CD4-positive, alpha-beta T cell (primary cell): ENCODE measurements around the gene RAP1A. TPM values are rescaled to one million over a fixed set of nuclear protein-coding genes. Genes with fewer than 3 reads are reported as not detected.

Source experiments
- ATAC-seq: fragments of 200-7000 bp; cut with Tn5 transposase; one replicate; pipeline ENCODE4 v1.10.0; 2022; ENCODE audit warnings: mild to moderate bottlenecking; ENCODE audit not compliant: poor library complexity
- CTCF ChIA-PET: fragments of 350-600 bp; sonication (Branson Sonifier 250); formaldehyde crosslinking; loops from one replicate; lab custom pipeline; 2021; ENCODE audit warnings: antibody characterized with exemption, inconsistent platforms; lab: Charles Lee
- POLR2A ChIA-PET: fragments of 350-600 bp; sonication (Branson Sonifier 250); formaldehyde crosslinking; loops from one replicate; lab custom pipeline; 2021; ENCODE audit warnings: antibody characterized with exemption, inconsistent platforms; lab: Charles Lee
- DNase-seq, 14 experiments: peaks; one replicate each; pipeline ENCODE4 v3.0.0-alpha.2; 2013 to 2020; ENCODE audit warnings: mixed read lengths in 2 of 14
- H3K27ac ChIP-seq, 2 donors: one replicate each; pipeline versions ENCODE4 v1.5.1 to v1.7.0; 2013; ENCODE audit warnings: low read length in 2 of 2, low read depth in 1 of 2, mild to moderate bottlenecking in 1 of 2
- H3K27me3 ChIP-seq, 2 experiments: 1 replicate in 1 of 2; 2 replicates in 1 of 2; pipeline versions ENCODE4 v1.6.1 to v1.7.0; 2013; ENCODE audit warnings: low read length in 2 of 2, control low read depth in 1 of 2, mild to moderate bottlenecking in 1 of 2, moderate library complexity in 1 of 2; ENCODE audit not compliant: insufficient read depth in 2 of 2, control insufficient read depth in 1 of 2
- H3K36me3 ChIP-seq: one replicate; pipeline ENCODE4 v1.6.1; 2013; ENCODE audit warnings: low read length, control low read depth; ENCODE audit not compliant: insufficient read depth
- H3K4me1 ChIP-seq: one replicate; pipeline ENCODE4 v1.6.1; 2013; ENCODE audit warnings: low read length, control low read depth; ENCODE audit not compliant: insufficient read depth
- H3K4me3 ChIP-seq: one replicate; pipeline ENCODE4 v1.5.1; 2013; ENCODE audit warnings: mild to moderate bottlenecking, low read length, moderate library complexity
- H3K9me3 ChIP-seq, 2 experiments: 1 replicate in 1 of 2; 2 replicates in 1 of 2; pipeline versions ENCODE4 v1.6.1 to v1.7.0; 2013; ENCODE audit warnings: low read length in 2 of 2, mild to moderate bottlenecking in 2 of 2, control low read depth in 1 of 2, moderate library complexity in 1 of 2; ENCODE audit not compliant: control insufficient read depth in 1 of 2, insufficient read depth in 1 of 2
- H3K27ac Mint-ChIP-seq: one replicate; pipeline ENCODE4 v1.8.0; 2020; ENCODE audit warnings: mixed read lengths
- H3K27me3 Mint-ChIP-seq: one replicate; pipeline ENCODE4 v1.8.0; 2021; ENCODE audit warnings: mixed read lengths
- H3K36me3 Mint-ChIP-seq: one replicate; pipeline ENCODE4 v1.8.0; 2021; ENCODE audit warnings: low read depth, mixed read lengths
- H3K4me1 Mint-ChIP-seq: one replicate; pipeline ENCODE4 v1.8.0; 2021; ENCODE audit warnings: low read depth, mixed read lengths
- H3K4me3 Mint-ChIP-seq: one replicate; pipeline ENCODE4 v1.8.0; 2020; ENCODE audit warnings: mild to moderate bottlenecking, mixed read lengths
- H3K9me3 Mint-ChIP-seq: one replicate; pipeline ENCODE4 v1.8.0; 2020; ENCODE audit warnings: mixed read lengths
- intact Hi-C, 2 experiments: fragments of 100-400 bp; cut with DNase I in 1 of 2; cut with micrococcal nuclease in 1 of 2; formaldehyde crosslinking; loops; one replicate each; pipeline versions ENCODE4 v1.15.1 to v1.9.0; 2023 to 2025; cut with DNase I, micrococcal nuclease
- total RNA-seq, 174 experiments: library from RNA in 2 of 174; stranded (reverse) in 2 of 174; gene quantifications; one replicate each; pipeline ENCODE4 v1.2.3 and lab custom pipeline; 2021 to 2026
- TF ChIP-seq, protein P1 (sequence below): fragments of 200-600 bp; IDR thresholded peaks from one replicate; pipeline ENCODE4 v1.8.0; 2022; ENCODE audit warnings: antibody characterized with exemption, mild to moderate bottlenecking

RAP1A gene
- total RNA-seq, 2 experiments from 2014 or later: 63.8 to 67.1 TPM

- ATAC-seq (no peak), DNase-seq (no peak)
- no peaks in the 10 kb centered on the region for H3K27me3 Mint-ChIP-seq
- no peak overlapping the region for H3K27ac ChIP-seq
- TF ChIP-seq, protein P1, sequence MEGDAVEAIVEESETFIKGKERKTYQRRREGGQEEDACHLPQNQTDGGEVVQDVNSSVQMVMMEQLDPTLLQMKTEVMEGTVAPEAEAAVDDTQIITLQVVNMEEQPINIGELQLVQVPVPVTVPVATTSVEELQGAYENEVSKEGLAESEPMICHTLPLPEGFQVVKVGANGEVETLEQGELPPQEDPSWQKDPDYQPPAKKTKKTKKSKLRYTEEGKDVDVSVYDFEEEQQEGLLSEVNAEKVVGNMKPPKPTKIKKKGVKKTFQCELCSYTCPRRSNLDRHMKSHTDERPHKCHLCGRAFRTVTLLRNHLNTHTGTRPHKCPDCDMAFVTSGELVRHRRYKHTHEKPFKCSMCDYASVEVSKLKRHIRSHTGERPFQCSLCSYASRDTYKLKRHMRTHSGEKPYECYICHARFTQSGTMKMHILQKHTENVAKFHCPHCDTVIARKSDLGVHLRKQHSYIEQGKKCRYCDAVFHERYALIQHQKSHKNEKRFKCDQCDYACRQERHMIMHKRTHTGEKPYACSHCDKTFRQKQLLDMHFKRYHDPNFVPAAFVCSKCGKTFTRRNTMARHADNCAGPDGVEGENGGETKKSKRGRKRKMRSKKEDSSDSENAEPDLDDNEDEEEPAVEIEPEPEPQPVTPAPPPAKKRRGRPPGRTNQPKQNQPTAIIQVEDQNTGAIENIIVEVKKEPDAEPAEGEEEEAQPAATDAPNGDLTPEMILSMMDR: no peak
- no peaks in the 10 kb centered on the region for H3K36me3 Mint-ChIP-seq
- intact Hi-C loops: no loop called here
- peaks cover 13% of the 10 kb centered on the region in 2 experiments for H3K27me3 ChIP-seq
- no peak overlapping the region for H3K4me3 ChIP-seq
- H3K36me3 ChIP-seq: no peaks in the 10 kb centered on the region
- no peak overlapping the region for H3K27ac Mint-ChIP-seq
- H3K4me1 Mint-ChIP-seq: peaks cover 4% of the 10 kb centered on the region
- H3K4me3 Mint-ChIP-seq: no peak overlapping the region
- no peaks in the 10 kb centered on the region for H3K9me3 ChIP-seq
- peaks cover 9% of the 10 kb centered on the region for H3K4me1 ChIP-seq
- ChIA-PET POLR2A (no interaction called here), CTCF (no interaction called here)
- H3K9me3 Mint-ChIP-seq: no peaks in the 10 kb centered on the region
Observed at GRCh38 chr1:111732718-111733117, 113.1 kb downstream of the RAP1A start.

GRCh38 chr1:111733183-111733991 is 113.8 kb downstream of the RAP1A start:
- CTCF ChIA-PET: no interaction called here
- ATAC-seq: no peak
- no peaks in the 10 kb centered on the region for H3K9me3 ChIP-seq

GRCh38 chr1:111733992-111734341 is 114.4 kb downstream of the RAP1A start:
- intact Hi-C loops: no loop called here
- H3K27ac ChIP-seq: no peak overlapping the region
- peaks cover 5% of the 10 kb centered on the region for H3K27me3 Mint-ChIP-seq
- H3K4me3 Mint-ChIP-seq: no peak overlapping the region
- no peak overlapping the region for H3K27ac Mint-ChIP-seq
- DNase-seq (peak in 1 of 14 experiments; percentile 26), ATAC-seq (no peak)
- H3K4me3 ChIP-seq: no peak overlapping the region
- ChIA-PET POLR2A (no interaction called here), CTCF (no interaction called here)
- no peaks in the 10 kb centered on the region for H3K9me3 ChIP-seq
- H3K27me3 ChIP-seq: peaks cover 17 to 19% of the 10 kb centered on the region in 2 experiments
- peaks cover 21% of the 10 kb centered on the region for H3K4me1 ChIP-seq
- no peaks in the 10 kb centered on the region for H3K9me3 Mint-ChIP-seq
- peaks cover 15% of the 10 kb centered on the region for H3K4me1 Mint-ChIP-seq
- TF ChIP-seq, protein P1: no peak
- no peaks in the 10 kb centered on the region for H3K36me3 ChIP-seq
- H3K36me3 Mint-ChIP-seq: no peaks in the 10 kb centered on the region

More at GRCh38 chr1:111733183-111733991, 113.8 kb downstream of the RAP1A start:
- no peaks in the 10 kb centered on the region for H3K36me3 Mint-ChIP-seq
- TF ChIP-seq, protein P1: no peak
- no peak overlapping the region for H3K4me3 Mint-ChIP-seq
- no peaks in the 10 kb centered on the region for H3K9me3 Mint-ChIP-seq
- H3K4me1 Mint-ChIP-seq: peaks cover 10% of the 10 kb centered on the region
- H3K36me3 ChIP-seq: no peaks in the 10 kb centered on the region
- no peak overlapping the region for H3K27ac ChIP-seq
- peaks cover 15% of the 10 kb centered on the region for H3K4me1 ChIP-seq
- H3K27me3 ChIP-seq: peaks cover 15 to 19% of the 10 kb centered on the region in 2 experiments
- intact Hi-C loops: no loop called here
- H3K4me3 ChIP-seq: no peak overlapping the region
- POLR2A ChIA-PET: no interaction called here
- H3K27ac Mint-ChIP-seq: no peak overlapping the region
- no peaks in the 10 kb centered on the region for H3K27me3 Mint-ChIP-seq
- peak in 3 of 14 experiments; percentile 38 to 71 (median 58) for DNase-seq
